HEK293T (cell line): ENCODE measurements around the gene GAD2.
"Not testable (repeated sequence)": the region's sequence is repeated elsewhere in the genome, so short reads cannot be mapped to it uniquely, and the experiment has no call there.

Experiments used
- ARNT ChIP-seq: fragments of 450-650 bp; IDR thresholded peaks from 2 replicates; pipeline ENCODE4 v1.6.1; 2017; ENCODE audit warnings: mild to moderate bottlenecking
- CTBP1 ChIP-seq: fragments of 450-650 bp; IDR thresholded peaks from 2 replicates; pipeline ENCODE4 v1.6.1; 2016; ENCODE audit warnings: borderline replicate concordance
- FOXK2 ChIP-seq: fragments of 450-650 bp; IDR thresholded peaks from 2 replicates; pipeline ENCODE4 v1.6.1; 2016; ENCODE audit warnings: mild to moderate bottlenecking
- FOXM1 ChIP-seq: fragments of 450-650 bp; IDR thresholded peaks from 2 replicates; pipeline ENCODE4 v1.6.1; 2017; ENCODE audit warnings: mild to moderate bottlenecking, borderline replicate concordance
- NFRKB ChIP-seq: fragments of 450-650 bp; IDR thresholded peaks from 2 replicates; pipeline ENCODE4 v1.6.1; 2016; ENCODE audit warnings: mild to moderate bottlenecking, moderate library complexity
- PKNOX1 ChIP-seq: fragments of 450-650 bp; IDR thresholded peaks from 2 replicates; pipeline ENCODE4 v1.6.1; 2016
- SP1 ChIP-seq: fragments of 450-650 bp; IDR thresholded peaks from 2 replicates; pipeline ENCODE4 v1.6.1; 2017
- ZNF384 ChIP-seq: fragments of 450-650 bp; IDR thresholded peaks from 2 replicates; pipeline ENCODE4 v1.6.1; 2016

GRCh38 chr10:26348821-26349417 is 132.3 kb downstream of the GAD2 start:
- not testable (repeated sequence) for TF ChIP-seq SP1, ZNF384, FOXK2, CTBP1, ARNT, PKNOX1, FOXM1, NFRKB
